H1 (cell line): ENCODE results near the gene SPTLC3. TPM values are rescaled to one million over a fixed set of nuclear protein-coding genes. Genes with fewer than 3 reads are reported as not detected.

Experiments used
- CTCF ChIA-PET: fragments of 300-600 bp; sonication (Branson Sonifier 250); formaldehyde crosslinking; loops from one replicate; lab custom pipeline; 2021; ENCODE audit not compliant: partially characterized antibody; lab: Charles Lee
- POLR2A ChIA-PET: fragments of 300-600 bp; sonication (Branson Sonifier 250); formaldehyde crosslinking; loops from one replicate; lab custom pipeline; 2021; ENCODE audit warnings: inconsistent platforms; ENCODE audit not compliant: partially characterized antibody; lab: Charles Lee
- DNase-seq, 2 experiments: peaks; one replicate each; pipeline versions ENCODE4 v3.0.0 to v3.0.0-alpha.2; 2010 to 2022; ENCODE audit warnings: low spot score in 2 of 2, low read depth in 1 of 2, mixed read lengths in 1 of 2
- FAIRE-seq: peaks from 2 replicates; lab custom pipeline; 2011; peaks lifted over from hg19 to GRCh38; lab: Jason Lieb, UNC
- H2AFZ ChIP-seq: 2 replicates; pipeline ENCODE4 v1.8.1; 2012; ENCODE audit warnings: low read length, inconsistent platforms
- H2AK5ac ChIP-seq: 2 replicates; pipeline ENCODE4 v1.6.1; 2013; ENCODE audit warnings: low read depth, low read length
- H2BK120ac ChIP-seq: replicated peaks from 2 replicates; pipeline ENCODE3; 2013; ENCODE audit warnings: low read depth, low read length, inconsistent platforms
- H2BK12ac ChIP-seq: 2 replicates; pipeline ENCODE4 v1.6.1; 2013; ENCODE audit warnings: low read depth, low read length
- H2BK15ac ChIP-seq: 2 replicates; pipeline ENCODE4 v1.6.1; 2013; ENCODE audit warnings: low read length
- H2BK20ac ChIP-seq: 2 replicates; pipeline ENCODE4 v1.6.1; 2013; ENCODE audit warnings: low read length
- H2BK5ac ChIP-seq: 2 replicates; pipeline ENCODE4 v1.6.1; 2013; ENCODE audit warnings: low read depth, low read length
- H3K14ac ChIP-seq: 2 replicates; pipeline ENCODE4 v1.6.1; 2013; ENCODE audit warnings: inconsistent platforms; ENCODE audit not compliant: insufficient read length
- H3K18ac ChIP-seq: 2 replicates; pipeline ENCODE4 v1.6.1; 2013; ENCODE audit warnings: low read length; ENCODE audit errors: extremely low read depth
- H3K23ac ChIP-seq: 2 replicates; pipeline ENCODE4 v1.6.1; 2013; ENCODE audit warnings: inconsistent platforms; ENCODE audit not compliant: insufficient read length
- H3K23me2 ChIP-seq: 2 replicates; pipeline ENCODE4 v1.6.1; 2013; ENCODE audit warnings: low read depth, low read length
- H3K27ac ChIP-seq: 2 replicates; pipeline ENCODE4 v1.6.1; 2011; ENCODE audit warnings: low read depth, low read length, inconsistent platforms
- H3K27me3 ChIP-seq, 4 experiments: replicated peaks in 1 of 4; 1 replicate in 1 of 4; 2 replicates in 3 of 4; pipeline versions ENCODE4 v1.6.1 to v1.8.1; 2011 to 2013; ENCODE audit warnings: low read length in 3 of 4, mild to moderate bottlenecking in 3 of 4, inconsistent platforms in 2 of 4, mixed read lengths in 2 of 4, moderate library complexity in 1 of 4; ENCODE audit not compliant: control insufficient read depth in 3 of 4, insufficient read depth in 3 of 4; ENCODE audit errors: extremely low read depth in 1 of 4
- H3K36me3 ChIP-seq, 4 experiments: 2 replicates each; pipeline versions ENCODE4 v1.6.1 to v1.8.1; 2011 to 2013; ENCODE audit warnings: mild to moderate bottlenecking in 4 of 4, low read length in 3 of 4, moderate library complexity in 2 of 4, control low read depth in 1 of 4, inconsistent platforms in 1 of 4; ENCODE audit not compliant: insufficient read depth in 4 of 4, control insufficient read depth in 2 of 4
- H3K4ac ChIP-seq: replicated peaks from 2 replicates; pipeline ENCODE3; 2013; ENCODE audit warnings: low read length, low read depth, mixed read lengths, inconsistent platforms; ENCODE audit not compliant: insufficient read length
- H3K4me1 ChIP-seq, 4 experiments: replicated peaks in 1 of 4; 1 replicate in 1 of 4; 2 replicates in 3 of 4; pipeline versions ENCODE4 v1.6.1 to v1.8.1; 2011 to 2013; ENCODE audit warnings: low read length in 3 of 4, inconsistent platforms in 2 of 4, mixed read lengths in 1 of 4; ENCODE audit not compliant: insufficient read depth in 4 of 4, control insufficient read depth in 3 of 4
- H3K4me2 ChIP-seq, 2 experiments: 2 replicates each; pipeline versions ENCODE4 v1.6.1 to v1.8.1; 2011 to 2013; ENCODE audit warnings: low read depth in 2 of 2, low read length in 2 of 2, control low read depth in 1 of 2, inconsistent platforms in 1 of 2, mild to moderate bottlenecking in 1 of 2; ENCODE audit not compliant: insufficient read depth in 1 of 2
- H3K4me3 ChIP-seq, 4 experiments: fragments of 200-600, 300-600 bp in 1 of 4; sonication (generic), shearing (Covaris generic), sonication (Bioruptor Twin) in 1 of 4; 2 replicates each; pipeline versions ENCODE4 v1.5.1 to v1.8.1; 2011 to 2016; ENCODE audit warnings: low read length in 4 of 4, low read depth in 3 of 4, control low read depth in 2 of 4, inconsistent platforms in 2 of 4, mild to moderate bottlenecking in 2 of 4, mixed read lengths in 1 of 4, moderate library complexity in 1 of 4; ENCODE audit not compliant: insufficient read depth in 2 of 4; ENCODE audit errors: extremely low read depth in 1 of 4
- H3K56ac ChIP-seq: replicated peaks from 2 replicates; pipeline ENCODE3; 2013; ENCODE audit warnings: low read depth, mild to moderate bottlenecking, mixed read lengths, low read length, inconsistent platforms; ENCODE audit not compliant: insufficient read length
- H3K79me1 ChIP-seq: 2 replicates; pipeline ENCODE4 v1.6.1; 2013; ENCODE audit warnings: low read depth, low read length, control low read depth
- H3K79me2 ChIP-seq, 2 experiments: 2 replicates each; pipeline versions ENCODE4 v1.6.1 to v1.8.1; 2012 to 2013; ENCODE audit warnings: low read length in 2 of 2, mild to moderate bottlenecking in 2 of 2, inconsistent platforms in 1 of 2; ENCODE audit not compliant: insufficient read depth in 2 of 2, control insufficient read depth in 1 of 2
- H3K9ac ChIP-seq, 4 experiments: replicated peaks in 1 of 4; 1 replicate in 1 of 4; 2 replicates in 3 of 4; pipeline versions ENCODE4 v1.6.1 to v1.8.1; 2011 to 2013; ENCODE audit warnings: low read depth in 3 of 4, low read length in 3 of 4, control low read depth in 2 of 4, mild to moderate bottlenecking in 2 of 4, moderate library complexity in 2 of 4, inconsistent platforms in 1 of 4; ENCODE audit errors: extremely low read depth in 1 of 4
- H3K9me3 ChIP-seq, 2 experiments: 2 replicates each; pipeline versions ENCODE4 v1.6.1 to v1.8.1; 2012 to 2013; ENCODE audit warnings: mild to moderate bottlenecking in 2 of 2, moderate library complexity in 2 of 2, control low read depth in 1 of 2, inconsistent platforms in 1 of 2, low read depth in 1 of 2, low read length in 1 of 2, mixed read lengths in 1 of 2; ENCODE audit not compliant: insufficient read depth in 2 of 2
- H4K20me1 ChIP-seq, 2 experiments: replicated peaks in 1 of 2; 2 replicates each; pipeline versions ENCODE3 to v1.8.1; 2011 to 2013; ENCODE audit warnings: inconsistent platforms in 2 of 2, low read length in 2 of 2, mild to moderate bottlenecking in 1 of 2; ENCODE audit not compliant: insufficient read depth in 2 of 2, control insufficient read depth in 1 of 2
- H4K5ac ChIP-seq: 2 replicates; pipeline ENCODE4 v1.6.1; 2013; ENCODE audit warnings: low read length, low read depth, mixed read lengths, inconsistent platforms; ENCODE audit not compliant: insufficient read length
- H4K8ac ChIP-seq: 2 replicates; pipeline ENCODE4 v1.8.0; 2013; ENCODE audit warnings: mild to moderate bottlenecking, moderate library complexity, low read length, inconsistent platforms; ENCODE audit not compliant: insufficient read depth; ENCODE audit errors: extremely low read depth
- H4K91ac ChIP-seq: replicated peaks from 2 replicates; pipeline ENCODE3; 2013; ENCODE audit warnings: low read length, mixed read lengths, inconsistent platforms; ENCODE audit not compliant: insufficient read length
- BACH1 ChIP-seq: IDR thresholded peaks from 2 replicates; pipeline ENCODE4 v1.6.1; 2012; ENCODE audit warnings: low read length, improper control_type of control experiment
- EP300 ChIP-seq, 2 experiments: IDR thresholded peaks; 1 replicate in 1 of 2; 2 replicates in 1 of 2; pipeline ENCODE4 v1.6.1; 2011 to 2012; ENCODE audit warnings: low read depth in 2 of 2, low read length in 2 of 2, mild to moderate bottlenecking in 2 of 2, borderline replicate concordance in 1 of 2, inconsistent platforms in 1 of 2, moderate library complexity in 1 of 2
- EZH2 ChIP-seq: fragments of 200-600 bp; sonication (generic); IDR thresholded peaks from 2 replicates; pipeline ENCODE4 v1.7.1; 2012; ENCODE audit warnings: low read depth, mild to moderate bottlenecking, moderate library complexity, low read length, inconsistent platforms; ENCODE audit not compliant: severe bottlenecking
- HDAC6 ChIP-seq: IDR thresholded peaks from one replicate; pipeline ENCODE4 v1.7.1; 2012; ENCODE audit warnings: low read depth, mild to moderate bottlenecking, inconsistent platforms, low read length, moderate library complexity
- JUND ChIP-seq: IDR thresholded peaks from 2 replicates; pipeline ENCODE4 v1.6.1; 2011; ENCODE audit warnings: mild to moderate bottlenecking, improper control_type of control experiment, low read length
- KDM5A ChIP-seq: fragments of 200-600 bp; IDR thresholded peaks from 2 replicates; pipeline ENCODE4 v1.7.1; 2012; ENCODE audit warnings: mild to moderate bottlenecking, low read length, inconsistent platforms, mixed read lengths
- RBBP5 ChIP-seq: IDR thresholded peaks from 2 replicates; pipeline ENCODE4 v1.7.1; 2012; ENCODE audit warnings: low read depth, mild to moderate bottlenecking, inconsistent platforms, low read length, moderate library complexity, borderline replicate concordance
- YY1 ChIP-seq: IDR thresholded peaks from 2 replicates; pipeline ENCODE4 v1.6.1; 2011; ENCODE audit warnings: low read depth, mild to moderate bottlenecking, low read length
- WGBS, 2 experiments: shearing (Covaris generic) in 1 of 2; methylation state at CpG; one replicate each; pipeline versions ENCODE4 v1.1.6 to v1.1.7; 2013 to 2015; ENCODE audit warnings: low lambda C conversion rate in 2 of 2, mixed read lengths in 2 of 2, inconsistent platforms in 1 of 2, low coverage in 1 of 2, missing lambda C conversion rate in 1 of 2; ENCODE audit not compliant: insufficient replicate concordance in 2 of 2, insufficient coverage in 1 of 2, insufficient read length in 1 of 2; ENCODE audit errors: extremely low coverage in 1 of 2, missing lambda C conversion rate in 1 of 2; 5-methylcytosine and 5-hydroxymethylcytosine counted together
- polyA plus RNA-seq, 7 experiments: library from polyadenylated mRNA; depleted of rRNA in 3 of 7; stranded (reverse) in 5 of 7; unstranded in 2 of 7; fragments of >200 nt in 5 of 7; fragments of 200-250 nt in 2 of 7; gene quantifications; 1 replicate in 5 of 7; 2 replicates in 1 of 7; 4 replicates in 1 of 7; pipeline versions ENCODE4 v1.2.1 to v1.2.3, GENCODE V29; 2011 to 2013; ENCODE audit warnings: missing spikeins in 2 of 7, mixed read lengths in 2 of 7
- total RNA-seq: library from RNA; stranded (reverse); fragmentation: NEBNext Ultra II Directional; extraction: Animal tissue kit (Norgen Biotek cat#: 25700); gene quantifications from 2 replicates; pipeline ENCODE4 v1.2.1, GENCODE V29; 2021

The SPTLC3 gene
- total and polyA plus RNA-seq, 2 of the 8 experiments (the other 6 are each of a cell fraction or from before 2014, with no cell fraction given): 0.23 to 0.82 TPM

DNA sequence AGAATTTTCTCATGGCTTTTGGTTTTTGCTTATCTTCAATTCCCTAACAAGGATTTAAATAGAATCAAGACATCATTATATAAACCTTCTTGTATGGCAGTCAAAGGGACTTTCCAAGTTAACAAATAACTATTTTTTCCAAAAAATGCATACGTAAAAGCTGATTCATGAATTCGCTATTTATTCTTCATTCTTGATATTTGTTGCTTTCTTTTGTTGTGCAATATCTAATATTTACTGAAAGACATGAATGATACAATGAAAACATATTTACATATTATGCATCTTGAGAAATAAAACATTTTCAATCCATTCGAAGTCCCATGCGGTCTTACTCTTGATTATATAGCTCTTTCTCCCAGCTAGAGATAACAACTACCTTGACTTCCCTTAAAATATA is 47.0 kb upstream of the SPTLC3 start:
- Histone ChIP-seq H3K4me3 (no peak overlapping the region), H3K27ac (no peak overlapping the region), H3K9ac (no peak overlapping the region), H3K4me2 (no peak overlapping the region), H3K36me3 (no peaks in the 10 kb centered on the region), H2BK15ac (no peak overlapping the region), H3K27me3 (no peaks in the 10 kb centered on the region), H3K79me2 (no peaks in the 10 kb centered on the region), H4K5ac (no peak overlapping the region), H4K91ac (no peak overlapping the region), H3K23me2 (no peaks in the 10 kb centered on the region), H3K14ac (no peak overlapping the region), H3K4ac (no peak overlapping the region), H3K23ac (no peak overlapping the region), H3K79me1 (no peaks in the 10 kb centered on the region), H2AK5ac (no peak overlapping the region), H3K56ac (no peak overlapping the region), H2AFZ (no peak overlapping the region), H4K20me1 (no peaks in the 10 kb centered on the region), H3K4me1 (peaks cover 0 to 5% (median 0%) of the 10 kb centered on the region in 4 experiments; a peak in 1 of 7 replicates), H3K9me3 (no peaks in the 10 kb centered on the region), H2BK12ac (no peak overlapping the region), H4K8ac (no peak overlapping the region), H2BK5ac (no peak overlapping the region), H2BK120ac (no peak overlapping the region), H2BK20ac (no peak overlapping the region), H3K18ac (no peak overlapping the region)
- POLR2A ChIA-PET: no interaction called here
- 99% methylated on average over 4 of the region's 4 CpGs; no CpG with 5 or more reads in 1 of the 2 experiments for WGBS, 2 experiments
- FAIRE-seq: no peak
- no peak for TF ChIP-seq EP300 (IDR thresholded peaks at IDR 0.05; ENCODE audit: borderline replicate concordance in 1 of 2, low read depth in 2 of 2, low read length in 2 of 2)
- no peak for TF ChIP-seq YY1
- no peak for TF ChIP-seq HDAC6
- TF ChIP-seq JUND: no peak
- no peak for TF ChIP-seq RBBP5
- TF ChIP-seq EZH2: no peak
- TF ChIP-seq BACH1: no peak
- TF ChIP-seq KDM5A: no peak
- DNase-seq: no peak
- CTCF ChIA-PET: interaction anchor here (1.1 to 1.5 kb wide), 2 partner anchors 8 to 10 kb away, joined by 3 to 4 read pairs; no protein-coding TSS in a partner anchor
